Measurements from ENCODE around the gene IZUMO1.
A peak's percentile ranks its signal among the peaks of the same experiment; 100 is the strongest.

- TF ChIP-seq CTCF (IDR thresholded peaks at IDR 0.05; ENCODE audit: extremely low read depth in 1 of 2, insufficient read depth in 1 of 2, low read depth in 1 of 2, low read length in 2 of 2): no peak
- peak; percentile 97 for TF ChIP-seq POLR2A (IDR thresholded peaks at IDR 0.05; ENCODE audit: low read depth, low read length)
- TF ChIP-seq, protein P1, sequence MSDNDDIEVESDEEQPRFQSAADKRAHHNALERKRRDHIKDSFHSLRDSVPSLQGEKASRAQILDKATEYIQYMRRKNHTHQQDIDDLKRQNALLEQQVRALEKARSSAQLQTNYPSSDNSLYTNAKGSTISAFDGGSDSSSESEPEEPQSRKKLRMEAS (IDR thresholded peaks at IDR 0.05; ENCODE audit: insufficient read depth, insufficient read length): no peak
- TF ChIP-seq POLR2AphosphoS5 (IDR thresholded peaks at IDR 0.05; ENCODE audit: insufficient read depth, low read depth, low read length): peak; percentile 96
- TF ChIP-seq EZH2 (IDR thresholded peaks at IDR 0.05; ENCODE audit: borderline replicate concordance, low read depth, low read length, severe bottlenecking): no peak
- TF ChIP-seq MYC (IDR thresholded peaks at IDR 0.05; ENCODE audit: low read depth, low read length): no peak
- no peak for TF ChIP-seq JUN (IDR thresholded peaks at IDR 0.05; ENCODE audit: borderline replicate concordance, insufficient read depth, insufficient read length, low read depth)
- no peak for TF ChIP-seq GATA2 (IDR thresholded peaks at IDR 0.05; ENCODE audit: insufficient read depth, insufficient read length, low read depth, low read length)
These were observed 6.3 kb downstream of the IZUMO1 start, which contains the start of gene RASIP1 for GRCh38 chr19:48740164-48740972.

Data from endothelial cell of umbilical vein (primary cell).